ENCODE data around the gene WWOX.

DNA sequence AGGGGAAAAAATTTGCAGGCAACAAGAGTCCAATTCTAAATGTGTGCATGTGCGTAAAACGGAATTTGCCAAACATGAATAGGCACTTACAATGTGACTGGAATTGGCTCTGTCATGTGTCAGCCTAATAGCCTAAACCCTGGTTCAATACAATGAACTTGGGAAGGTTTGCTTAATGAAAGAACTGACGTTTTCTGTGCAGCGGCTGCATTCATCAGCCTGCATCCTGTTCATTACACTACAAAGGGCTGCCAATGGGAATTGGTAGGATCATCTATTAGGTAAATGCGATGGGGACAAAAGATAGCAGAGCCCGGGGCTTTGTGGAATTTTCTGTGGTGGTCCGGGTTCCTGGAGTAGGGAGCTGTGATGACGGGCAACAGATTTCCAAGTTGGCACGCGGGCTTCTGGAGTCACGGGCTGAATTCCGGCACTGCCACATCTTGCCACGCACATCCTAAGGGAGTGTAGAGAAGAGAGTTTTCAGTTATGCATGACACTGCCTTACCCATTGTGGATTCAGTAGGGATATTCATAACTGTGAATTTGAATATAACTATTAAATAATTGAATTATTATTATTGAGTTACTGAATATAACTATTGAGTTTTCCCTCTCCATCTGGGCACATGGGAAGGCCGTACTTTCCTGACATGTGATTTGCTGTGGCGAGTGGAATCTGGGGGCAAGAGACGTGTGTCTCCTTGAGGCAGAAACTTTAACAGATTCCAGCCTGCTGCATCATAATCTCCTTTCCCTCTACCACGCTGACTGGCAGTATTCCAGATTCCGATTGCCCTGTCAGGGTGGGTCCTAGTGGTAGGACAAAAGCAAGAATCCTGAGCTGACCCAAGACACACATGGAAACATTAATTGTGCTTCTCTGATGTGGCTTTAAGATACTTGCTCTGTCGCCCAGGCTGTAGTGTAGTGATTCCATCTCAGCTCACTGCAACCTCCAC lies 565.6 kb downstream of the WWOX start:
- TF ChIP-seq POLR2AphosphoS5 (IDR thresholded peaks at IDR 0.05; ENCODE audit: low read depth, low read length) (no peak), FOSL1 (IDR thresholded peaks at IDR 0.05; ENCODE audit: insufficient read depth, low read depth, low read length) (no peak), POLR2A (IDR thresholded peaks at IDR 0.05; ENCODE audit: control extremely low read depth in 1 of 2, low read depth in 2 of 2, low read length in 2 of 2) (no peak), YY1 (IDR thresholded peaks at IDR 0.05; ENCODE audit: low read depth, low read length) (no peak), BRCA1 (IDR thresholded peaks at IDR 0.05; ENCODE audit: low read depth, low read length) (no peak), SP2 (IDR thresholded peaks at IDR 0.05; ENCODE audit: low read length) (no peak), CEBPB (IDR thresholded peaks at IDR 0.05; ENCODE audit: low read depth, low read length) (no peak), SAP30 (IDR thresholded peaks at IDR 0.05; ENCODE audit: insufficient read depth, insufficient replicate concordance, low read length) (no peak), EP300 (IDR thresholded peaks at IDR 0.05; ENCODE audit: borderline replicate concordance in 1 of 2, low read depth in 2 of 2, low read length in 2 of 2) (no peak), SIN3A (conservative IDR thresholded peaks at IDR 0.05 in 1 of 2, IDR thresholded peaks at IDR 0.05 in 1 of 2; ENCODE audit: low read depth in 1 of 2, low read length in 2 of 2) (no peak), BACH1 (IDR thresholded peaks at IDR 0.05; ENCODE audit: low read length) (no peak), HDAC2 (IDR thresholded peaks at IDR 0.05; ENCODE audit: borderline replicate concordance in 1 of 2, low read depth in 2 of 2, low read length in 2 of 2) (no peak), TBP (IDR thresholded peaks at IDR 0.05; ENCODE audit: low read depth, low read length) (no peak)
- TF ChIP-seq, protein P1, sequence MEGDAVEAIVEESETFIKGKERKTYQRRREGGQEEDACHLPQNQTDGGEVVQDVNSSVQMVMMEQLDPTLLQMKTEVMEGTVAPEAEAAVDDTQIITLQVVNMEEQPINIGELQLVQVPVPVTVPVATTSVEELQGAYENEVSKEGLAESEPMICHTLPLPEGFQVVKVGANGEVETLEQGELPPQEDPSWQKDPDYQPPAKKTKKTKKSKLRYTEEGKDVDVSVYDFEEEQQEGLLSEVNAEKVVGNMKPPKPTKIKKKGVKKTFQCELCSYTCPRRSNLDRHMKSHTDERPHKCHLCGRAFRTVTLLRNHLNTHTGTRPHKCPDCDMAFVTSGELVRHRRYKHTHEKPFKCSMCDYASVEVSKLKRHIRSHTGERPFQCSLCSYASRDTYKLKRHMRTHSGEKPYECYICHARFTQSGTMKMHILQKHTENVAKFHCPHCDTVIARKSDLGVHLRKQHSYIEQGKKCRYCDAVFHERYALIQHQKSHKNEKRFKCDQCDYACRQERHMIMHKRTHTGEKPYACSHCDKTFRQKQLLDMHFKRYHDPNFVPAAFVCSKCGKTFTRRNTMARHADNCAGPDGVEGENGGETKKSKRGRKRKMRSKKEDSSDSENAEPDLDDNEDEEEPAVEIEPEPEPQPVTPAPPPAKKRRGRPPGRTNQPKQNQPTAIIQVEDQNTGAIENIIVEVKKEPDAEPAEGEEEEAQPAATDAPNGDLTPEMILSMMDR (IDR thresholded peaks at IDR 0.05; ENCODE audit: control extremely low read depth in 1 of 3, insufficient read depth in 1 of 3, low read depth in 1 of 3, low read length in 3 of 3): no peak

Data from H1 (cell line).